Right cardiac atrium (tissue), 5 donors: ENCODE measurements around the gene ATP2A2. TPM values are rescaled to one million over a fixed set of nuclear protein-coding genes. Genes with fewer than 3 reads are reported as not detected.

Source experiments
- ATAC-seq, 2 donors: fragments of 200-7000 bp; cut with Tn5 transposase; one replicate each; pipeline versions ENCODE4 v1.8.0 to v1.9.1; 2020; ENCODE audit warnings: moderate library complexity in 2 of 2, mild to moderate bottlenecking in 1 of 2
- DNase-seq, 3 donors: peaks; one replicate each; pipeline ENCODE4 v3.0.0-alpha.2; 2020
- H3K27ac ChIP-seq: one replicate; pipeline ENCODE4 v1.5.1; 2013; ENCODE audit warnings: mild to moderate bottlenecking, low read length, control low read depth, moderate library complexity
- H3K27me3 ChIP-seq: one replicate; pipeline ENCODE4 v1.6.1; 2013; ENCODE audit not compliant: control insufficient read depth, insufficient read depth
- H3K4me1 ChIP-seq: one replicate; pipeline ENCODE4 v1.6.1; 2013; ENCODE audit warnings: low read length; ENCODE audit not compliant: control insufficient read depth, insufficient read depth
- H3K4me3 ChIP-seq: one replicate; pipeline ENCODE4 v1.5.1; 2013; ENCODE audit warnings: low read length, control low read depth
- H3K9me3 ChIP-seq: one replicate; pipeline ENCODE4 v1.6.1; 2013; ENCODE audit warnings: low read length; ENCODE audit not compliant: control insufficient read depth
- WGBS: extraction: QIAGEN DNeasy Blood & Tissue Kit; methylation state at CpG from one replicate; pipeline ENCODE4 v1.1.7; 2013; 5-methylcytosine and 5-hydroxymethylcytosine counted together
- intact Hi-C, 4 donors: fragments of 100-400 bp; cut with DNase I; formaldehyde crosslinking; loops; one replicate each; pipeline versions ENCODE4 v1.11.0 to v1.14.0; 2022 to 2023
- polyA plus RNA-seq: library from polyadenylated mRNA; stranded (reverse); fragments of 200-250 nt; gene quantifications from one replicate; pipeline ENCODE4 v1.2.3, GENCODE V29; 2013
- total RNA-seq, 4 donors: library from RNA; stranded (reverse); fragmentation: NEBNext Ultra II Directional; extraction: Animal tissue kit (Norgen Biotek cat#: 25700); gene quantifications; one replicate each; pipeline ENCODE4 v1.2.1, GENCODE V29; 2021
- donor health status: healthy with polysubstance abuse.
- donor health status: DM: no; HTN: yes; CAD: no.
- donor health status: DM: no; HTN: no; CAD: no.
- donor health status: DM: no; HTN: yes; CAD: no; lungs with severe emphysema.
- donor health status: DM: yes; HTN: yes; CAD: no.

The ATP2A2 gene
- total and polyA plus RNA-seq, 5 donors, result 1,499 to 3,920 (median 2,840) TPM

- Histone ChIP-seq H3K9me3 (no peaks in the 10 kb centered on the region), H3K4me3 (no peak overlapping the region), H3K27me3 (no peaks in the 10 kb centered on the region), H3K4me1 (no peaks in the 10 kb centered on the region), H3K27ac (no peak overlapping the region)
- WGBS, result 88% methylated on average over 12 of the region's 12 CpGs
- ATAC-seq (no peak), DNase-seq (no peak)
- intact Hi-C loops, result no loop called here
Measured at GRCh38 chr12:110258466-110258865, 22.6 kb upstream of the ATP2A2 start.

GRCh38 chr12:110262442-110263388, 18.3 kb upstream of the ATP2A2 start:
- no peaks in the 10 kb centered on the region for H3K27me3 ChIP-seq
- H3K4me1 ChIP-seq, result no peaks in the 10 kb centered on the region
- no peak overlapping the region for H3K4me3 ChIP-seq
- 72% methylated on average over 17 of the region's 17 CpGs for WGBS
- peak overlapping the region; percentile 26 for H3K27ac ChIP-seq
- ATAC-seq, result no peak
- H3K9me3 ChIP-seq, result no peaks in the 10 kb centered on the region
- intact Hi-C loops, result no loop called here
- DNase-seq, result peak in 1 of 3 donors; percentile 21

- DNase-seq, result no peak
- H3K9me3 ChIP-seq, result no peaks in the 10 kb centered on the region
- intact Hi-C loops, result no loop called here
- H3K27ac ChIP-seq, result peak overlapping the region; percentile 28
- no peak for ATAC-seq
- no peaks in the 10 kb centered on the region for H3K27me3 ChIP-seq
- no peak overlapping the region for H3K4me3 ChIP-seq
- WGBS, result 59% methylated on average over 5 of the region's 5 CpGs
- H3K4me1 ChIP-seq, result peaks cover 5% of the 10 kb centered on the region
Measured at GRCh38 chr12:110266381-110266960, 14.6 kb upstream of the ATP2A2 start.

GRCh38 chr12:110266980-110267620, 13.9 kb upstream of the ATP2A2 start:
- Histone ChIP-seq H3K9me3 (no peaks in the 10 kb centered on the region), H3K27ac (peak overlapping the region; percentile 70), H3K4me1 (peaks cover 5% of the 10 kb centered on the region), H3K4me3 (no peak overlapping the region), H3K27me3 (no peaks in the 10 kb centered on the region)
- peak; percentile 45 to 74 for ATAC-seq
- WGBS, result 13% methylated on average over 9 of the region's 9 CpGs
- intact Hi-C loops, result no loop called here
- peak; percentile 42 to 62 (median 59) for DNase-seq

- 29% methylated on average over 8 of the region's 8 CpGs for WGBS
- Histone ChIP-seq H3K4me3 (no peak overlapping the region), H3K9me3 (no peaks in the 10 kb centered on the region), H3K27ac (peak overlapping the region; percentile 79), H3K4me1 (peaks cover 5% of the 10 kb centered on the region), H3K27me3 (no peaks in the 10 kb centered on the region)
- no peak for DNase-seq
- ATAC-seq, result peak; percentile 22 to 73
- intact Hi-C loops, result loop anchor here in 1 of 4 donors (2.0 kb wide), 1 partner anchor 15 kb away; no protein-coding TSS in a partner anchor
Measured at GRCh38 chr12:110269622-110270124, 11.4 kb upstream of the ATP2A2 start.

- Histone ChIP-seq H3K27me3 (no peaks in the 10 kb centered on the region), H3K9me3 (no peaks in the 10 kb centered on the region), H3K4me1 (peaks cover 5% of the 10 kb centered on the region), H3K4me3 (no peak overlapping the region), H3K27ac (peak overlapping the region; percentile 79)
- 48% methylated on average over 5 of the region's 5 CpGs for WGBS
- intact Hi-C loops, result no loop called here
- ATAC-seq (peak; percentile 65 to 84), DNase-seq (peak in 2 of 3 donors; percentile 64 to 68)
Measured at GRCh38 chr12:110270125-110270962, 10.7 kb upstream of the ATP2A2 start.

GRCh38 chr12:110271015-110271414, 10.0 kb upstream of the ATP2A2 start:
- peaks cover 5% of the 10 kb centered on the region for H3K4me1 ChIP-seq
- H3K27ac ChIP-seq, result no peak overlapping the region
- no peaks in the 10 kb centered on the region for H3K9me3 ChIP-seq
- no peak for ATAC-seq
- DNase-seq, result no peak
- H3K27me3 ChIP-seq, result no peaks in the 10 kb centered on the region
- WGBS, result 62% methylated on average over 2 of the region's 2 CpGs
- H3K4me3 ChIP-seq, result no peak overlapping the region
- intact Hi-C loops, result no loop called here

GRCh38 chr12:110277530-110278254, 3.4 kb upstream of the ATP2A2 start:
- intact Hi-C loops, result no loop called here
- 30% methylated on average over 2 of the region's 2 CpGs for WGBS
- DNase-seq, result no peak
- peak overlapping the region; percentile 61 for H3K27ac ChIP-seq
- no peak overlapping the region for H3K4me3 ChIP-seq
- H3K4me1 ChIP-seq, result no peaks in the 10 kb centered on the region
- no peaks in the 10 kb centered on the region for H3K27me3 ChIP-seq
- no peak for ATAC-seq
- no peaks in the 10 kb centered on the region for H3K9me3 ChIP-seq

GRCh38 chr12:110278255-110278536, 2.9 kb upstream of the ATP2A2 start:
- H3K27ac ChIP-seq, result peak overlapping the region; percentile 61
- no peak overlapping the region for H3K4me3 ChIP-seq
- no peaks in the 10 kb centered on the region for H3K4me1 ChIP-seq
- no peaks in the 10 kb centered on the region for H3K9me3 ChIP-seq
- intact Hi-C loops, result no loop called here
- ATAC-seq (no peak), DNase-seq (no peak)
- 80% methylated on average over 1 of the region's 1 CpG for WGBS
- H3K27me3 ChIP-seq, result no peaks in the 10 kb centered on the region
